IPS DF 6.9 (cell line): ENCODE data around the gene NOP58.
"Not testable (repeated sequence)": the region's sequence is repeated elsewhere in the genome, so short reads cannot be mapped to it uniquely, and the experiment has no call there.

ENCODE experiments used
- DNase-seq: peaks from one replicate; pipeline ENCODE4 v3.0.0-alpha.2; 2013; ENCODE audit warnings: low read depth, low spot score
- H3K27ac ChIP-seq: one replicate; pipeline ENCODE4 v1.5.1; 2013; ENCODE audit warnings: low read length, control low read depth
- H3K27me3 ChIP-seq: 2 replicates; pipeline ENCODE4 v1.6.1; 2013; ENCODE audit warnings: mild to moderate bottlenecking, low read length; ENCODE audit not compliant: control insufficient read depth, insufficient read depth
- H3K36me3 ChIP-seq: 2 replicates; pipeline ENCODE4 v1.6.1; 2013; ENCODE audit warnings: low read length; ENCODE audit not compliant: control insufficient read depth, insufficient read depth
- H3K4me1 ChIP-seq: 2 replicates; pipeline ENCODE4 v1.6.1; 2013; ENCODE audit warnings: low read length; ENCODE audit not compliant: control insufficient read depth, insufficient read depth
- H3K4me3 ChIP-seq: 2 replicates; pipeline ENCODE4 v1.5.1; 2013; ENCODE audit warnings: mild to moderate bottlenecking, low read length
- H3K9me3 ChIP-seq: 2 replicates; pipeline ENCODE4 v1.6.1; 2013; ENCODE audit warnings: low read length, inconsistent platforms; ENCODE audit not compliant: control insufficient read depth, insufficient read depth
- WGBS: extraction: QIAGEN DNeasy Blood & Tissue Kit; methylation state at CpG from one replicate; pipeline ENCODE4 v1.1.7; 2013; ENCODE audit warnings: mixed read lengths, missing lambda C conversion rate; ENCODE audit not compliant: insufficient read length, insufficient coverage; 5-methylcytosine and 5-hydroxymethylcytosine counted together

Gene NOP58

GRCh38 chr2:202306034-202306433 lies 40.5 kb downstream of the NOP58 start:
- Histone ChIP-seq H3K4me3 (no peak overlapping the region), H3K27ac (no peak overlapping the region), H3K36me3 (peaks cover 21% of the 10 kb centered on the region; the same call in 1 of the 2 replicates), H3K9me3 (no peaks in the 10 kb centered on the region), H3K4me1 (no peaks in the 10 kb centered on the region), H3K27me3 (no peaks in the 10 kb centered on the region)
- WGBS: no CpG with 5 or more reads among the region's 3 CpGs
- DNase-seq: no peak

- Histone ChIP-seq H3K27ac (no peak overlapping the region), H3K4me1 (no peaks in the 10 kb centered on the region), H3K4me3 (no peak overlapping the region), H3K36me3 (peaks cover 16% of the 10 kb centered on the region; the same call in 1 of the 2 replicates), H3K27me3 (no peaks in the 10 kb centered on the region), H3K9me3 (no peaks in the 10 kb centered on the region)
- no CpG with 5 or more reads among the region's 3 CpGs for WGBS
- no peak for DNase-seq
These were observed 42.1 kb downstream of the NOP58 start for GRCh38 chr2:202307690-202308089.

GRCh38 chr2:202311823-202312388 lies 46.3 kb downstream of the NOP58 start:
- no peaks in the 10 kb centered on the region for H3K36me3 ChIP-seq
- H3K27ac ChIP-seq: no peak overlapping the region
- no peaks in the 10 kb centered on the region for H3K27me3 ChIP-seq
- no peak overlapping the region for H3K4me3 ChIP-seq
- no peaks in the 10 kb centered on the region for H3K9me3 ChIP-seq
- no CpG with 5 or more reads among the region's 4 CpGs for WGBS
- no peak for DNase-seq
- H3K4me1 ChIP-seq: no peaks in the 10 kb centered on the region

- Histone ChIP-seq H3K4me3 (no peak overlapping the region), H3K27me3 (no peaks in the 10 kb centered on the region), H3K36me3 (no peaks in the 10 kb centered on the region), H3K4me1 (no peaks in the 10 kb centered on the region), H3K9me3 (no peaks in the 10 kb centered on the region), H3K27ac (no peak overlapping the region)
- WGBS: no CpG with 5 or more reads among the region's 2 CpGs
- DNase-seq: no peak
These were observed 48.6 kb downstream of the NOP58 start for GRCh38 chr2:202314116-202314515.

GRCh38 chr2:202317080-202317857 lies 51.7 kb downstream of the NOP58 start:
- no peak overlapping the region for H3K27ac ChIP-seq
- DNase-seq: no peak
- no CpG with 5 or more reads among the region's 6 CpGs for WGBS

GRCh38 chr2:202320362-202320761 lies 54.8 kb downstream of the NOP58 start:
- H3K4me1 ChIP-seq, H3K27me3 ChIP-seq, H3K9me3 ChIP-seq, DNase-seq, H3K27ac ChIP-seq, H3K4me3 ChIP-seq, H3K36me3 ChIP-seq: not testable (repeated sequence)
- no CpG with 5 or more reads among the region's 3 CpGs for WGBS

More at GRCh38 chr2:202317080-202317857, 51.7 kb downstream of the NOP58 start:
- Histone ChIP-seq H3K27me3 (no peaks in the 10 kb centered on the region), H3K9me3 (no peaks in the 10 kb centered on the region), H3K4me1 (no peaks in the 10 kb centered on the region), H3K4me3 (no peak overlapping the region), H3K36me3 (no peaks in the 10 kb centered on the region)

GRCh38 chr2:202322435-202322834 lies 56.9 kb downstream of the NOP58 start:
- Histone ChIP-seq H3K27me3 (no peaks in the 10 kb centered on the region), H3K9me3 (no peaks in the 10 kb centered on the region), H3K4me1 (no peaks in the 10 kb centered on the region), H3K36me3 (no peaks in the 10 kb centered on the region), H3K27ac (no peak overlapping the region), H3K4me3 (no peak overlapping the region)
- no peak for DNase-seq
- WGBS: no CpG with 5 or more reads among the region's 3 CpGs

GRCh38 chr2:202327858-202328257 lies 62.3 kb downstream of the NOP58 start:
- WGBS: no CpG with 5 or more reads among the region's 1 CpG
- H3K4me1 ChIP-seq: peaks cover 2% of the 10 kb centered on the region; the same call in 1 of the 2 replicates
- DNase-seq: no peak
- no peak overlapping the region for H3K27ac ChIP-seq
- H3K4me3 ChIP-seq: no peak overlapping the region
- no peaks in the 10 kb centered on the region for H3K9me3 ChIP-seq
- H3K27me3 ChIP-seq: no peaks in the 10 kb centered on the region
- H3K36me3 ChIP-seq: no peaks in the 10 kb centered on the region

GRCh38 chr2:202335791-202336467 lies 70.4 kb downstream of the NOP58 start:
- Histone ChIP-seq H3K4me1 (no peaks in the 10 kb centered on the region), H3K4me3 (no peak overlapping the region), H3K27me3 (no peaks in the 10 kb centered on the region), H3K27ac (no peak overlapping the region), H3K9me3 (no peaks in the 10 kb centered on the region), H3K36me3 (no peaks in the 10 kb centered on the region)
- WGBS: no CpG with 5 or more reads among the region's 6 CpGs
- no peak for DNase-seq

- no CpG with 5 or more reads among the region's 2 CpGs for WGBS
These were observed 71.6 kb downstream of the NOP58 start for GRCh38 chr2:202337151-202337550.

More at GRCh38 chr2:202337151-202337550, 71.6 kb downstream of the NOP58 start:
- no peak overlapping the region for H3K27ac ChIP-seq
- H3K36me3 ChIP-seq: no peaks in the 10 kb centered on the region
- H3K27me3 ChIP-seq: no peaks in the 10 kb centered on the region
- no peaks in the 10 kb centered on the region for H3K4me1 ChIP-seq
- no peaks in the 10 kb centered on the region for H3K9me3 ChIP-seq
- DNase-seq: no peak
- no peak overlapping the region for H3K4me3 ChIP-seq
